NOMO-1 treated with dmso at 0.1 percent for 144 hours (cell line): ENCODE measurements around the gene IL19.

Experiments used
- DNase-seq: peaks from one replicate; lab custom pipeline; 2025; ENCODE audit not compliant: unreplicated experiment; lab: John Stamatoyannopoulos, UW

IL19 gene

GRCh38 chr1:206770531-206771337 lies at the start of gene IL19:
TSS of gene IL19 (plus strand) at chr1:206770773. CDS start at chr1:206836663, 65,890 bp downstream.
- DNase-seq: peak; percentile 43

GRCh38 chr1:206721454-206721853 lies 49.1 kb upstream of the IL19 start:
- DNase-seq: no peak

- DNase-seq: no peak
Observed at GRCh38 chr1:206722751-206723461, 47.7 kb upstream of the IL19 start.

GRCh38 chr1:206723462-206723804 lies 47.1 kb upstream of the IL19 start:
- no peak for DNase-seq

- DNase-seq: no peak
Observed at GRCh38 chr1:206723805-206724472, 46.6 kb upstream of the IL19 start.

GRCh38 chr1:206725109-206725963 lies 45.2 kb upstream of the IL19 start:
- DNase-seq: peak; percentile 28

GRCh38 chr1:206727981-206728696 lies 42.4 kb upstream of the IL19 start:
- no peak for DNase-seq

GRCh38 chr1:206728697-206728987 lies 41.9 kb upstream of the IL19 start:
- DNase-seq: no peak

- DNase-seq: no peak
Observed at GRCh38 chr1:206729050-206729449, 41.5 kb upstream of the IL19 start.

- no peak for DNase-seq
Observed at GRCh38 chr1:206729507-206729906, 41.1 kb upstream of the IL19 start.

GRCh38 chr1:206732508-206732907 lies 38.1 kb upstream of the IL19 start:
- no peak for DNase-seq

- DNase-seq: no peak
Observed at GRCh38 chr1:206732992-206733391, 37.6 kb upstream of the IL19 start.

GRCh38 chr1:206734499-206735142 lies 36.0 kb upstream of the IL19 start:
- peak; percentile 30 for DNase-seq

- no peak for DNase-seq
Observed at GRCh38 chr1:206735553-206736031, 35.0 kb upstream of the IL19 start.

GRCh38 chr1:206736878-206737728 lies 33.5 kb upstream of the IL19 start:
- no peak for DNase-seq

- no peak for DNase-seq
Observed at GRCh38 chr1:206737729-206738201, 32.8 kb upstream of the IL19 start.

GRCh38 chr1:206738370-206739366 lies 31.9 kb upstream of the IL19 start:
- no peak for DNase-seq
